Colonic mucosa (tissue), 4 donors: Measurements from ENCODE around the gene CDK6. TPM values are rescaled to one million over a fixed set of nuclear protein-coding genes. Genes with fewer than 3 reads are reported as not detected.

Experiments used
- DNase-seq: peaks from one replicate; pipeline ENCODE4 v3.0.0-alpha.2; 2020
- H3K27ac ChIP-seq: fragments of 200-600 bp; one replicate; pipeline ENCODE4 v1.8.0; 2021
- H3K27me3 ChIP-seq: fragments of 200-600 bp; one replicate; pipeline ENCODE4 v1.8.0; 2021
- H3K36me3 ChIP-seq: fragments of 200-600 bp; one replicate; pipeline ENCODE4 v1.8.0; 2021
- H3K4me1 ChIP-seq: fragments of 200-600 bp; one replicate; pipeline ENCODE4 v1.8.0; 2021; ENCODE audit warnings: mild to moderate bottlenecking
- H3K4me3 ChIP-seq: fragments of 200-600 bp; one replicate; pipeline ENCODE4 v1.8.0; 2021
- H3K9ac ChIP-seq, 2 donors: one replicate each; pipeline ENCODE4 v1.7.0; 2013; ENCODE audit warnings: control low read depth in 2 of 2, low read depth in 2 of 2, low read length in 2 of 2
- H3K9me3 ChIP-seq: fragments of 200-600 bp; one replicate; pipeline ENCODE4 v1.8.0; 2021
- intact Hi-C: fragments of 100-400 bp; cut with DNase I; formaldehyde crosslinking; loops from one replicate; pipeline ENCODE4 v1.14.1; 2022
- total RNA-seq, 2 donors: library from RNA; stranded (reverse); fragmentation: NEBNext Ultra II Directional in 1 of 2; extraction: Animal tissue kit (Norgen Biotek cat#: 25700) in 1 of 2; gene quantifications; one replicate each; pipeline ENCODE4 v1.2.1, GENCODE V29; 2021
- TF ChIP-seq, protein P1 (sequence below): fragments of 200-600 bp; IDR thresholded peaks from one replicate; pipeline ENCODE4 v1.8.0; 2022; ENCODE audit warnings: antibody characterized with exemption, mild to moderate bottlenecking
- donor health status: healthy.
- donor health status: DM: no; HTN: no; CAD: no.
- donor health status: DM: no; HTN: no; CAD: no.

CDK6 gene
- total RNA-seq, 2 donors from 2014 or later: 37.1 to 55.4 TPM

DNA sequence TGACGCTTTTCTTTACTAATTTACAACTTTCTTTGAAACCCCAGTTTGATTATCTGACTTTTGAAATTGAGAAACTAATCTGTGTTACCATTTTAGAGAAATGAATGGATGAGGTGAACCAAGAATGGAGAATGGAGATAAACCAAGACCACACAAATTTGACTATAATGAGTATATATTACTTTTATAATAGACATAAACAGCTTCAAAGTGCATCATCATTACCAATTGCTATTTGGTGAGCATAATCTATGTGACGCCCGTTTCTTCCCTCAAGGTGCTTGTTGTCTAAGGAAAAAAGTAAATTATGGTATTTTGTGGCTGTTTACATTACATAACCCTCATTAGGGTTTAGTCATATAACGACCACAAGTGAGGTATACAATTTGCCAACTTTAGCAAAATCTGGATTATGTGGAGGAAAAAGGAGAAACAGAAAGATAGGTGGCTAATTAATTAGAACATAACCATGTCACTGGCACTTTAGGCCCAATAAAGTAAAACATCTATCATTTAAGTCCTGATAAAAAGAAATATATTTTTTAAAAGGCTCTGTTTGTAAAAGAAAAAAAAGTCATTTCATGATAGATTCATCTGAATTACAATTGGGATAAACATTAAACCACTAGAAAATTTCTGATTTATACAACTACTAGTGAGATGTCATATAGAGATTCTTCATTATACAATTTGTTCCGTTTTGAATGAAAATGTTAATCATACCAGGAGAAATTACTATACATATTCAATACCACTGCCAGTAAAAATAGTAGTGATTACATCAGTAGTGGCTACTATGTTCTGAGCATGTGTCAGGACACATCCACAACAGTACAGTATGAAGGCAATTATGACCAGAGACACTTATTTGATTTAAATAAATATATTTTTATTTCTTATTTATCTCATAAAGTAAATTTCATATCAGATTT lies 128.0 kb downstream of the CDK6 start:
- TF ChIP-seq, protein P1, sequence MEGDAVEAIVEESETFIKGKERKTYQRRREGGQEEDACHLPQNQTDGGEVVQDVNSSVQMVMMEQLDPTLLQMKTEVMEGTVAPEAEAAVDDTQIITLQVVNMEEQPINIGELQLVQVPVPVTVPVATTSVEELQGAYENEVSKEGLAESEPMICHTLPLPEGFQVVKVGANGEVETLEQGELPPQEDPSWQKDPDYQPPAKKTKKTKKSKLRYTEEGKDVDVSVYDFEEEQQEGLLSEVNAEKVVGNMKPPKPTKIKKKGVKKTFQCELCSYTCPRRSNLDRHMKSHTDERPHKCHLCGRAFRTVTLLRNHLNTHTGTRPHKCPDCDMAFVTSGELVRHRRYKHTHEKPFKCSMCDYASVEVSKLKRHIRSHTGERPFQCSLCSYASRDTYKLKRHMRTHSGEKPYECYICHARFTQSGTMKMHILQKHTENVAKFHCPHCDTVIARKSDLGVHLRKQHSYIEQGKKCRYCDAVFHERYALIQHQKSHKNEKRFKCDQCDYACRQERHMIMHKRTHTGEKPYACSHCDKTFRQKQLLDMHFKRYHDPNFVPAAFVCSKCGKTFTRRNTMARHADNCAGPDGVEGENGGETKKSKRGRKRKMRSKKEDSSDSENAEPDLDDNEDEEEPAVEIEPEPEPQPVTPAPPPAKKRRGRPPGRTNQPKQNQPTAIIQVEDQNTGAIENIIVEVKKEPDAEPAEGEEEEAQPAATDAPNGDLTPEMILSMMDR: no peak
- DNase-seq: no peak
- no peak overlapping the region for H3K4me3 ChIP-seq
- no peaks in the 10 kb centered on the region for H3K9me3 ChIP-seq
- H3K27me3 ChIP-seq: no peaks in the 10 kb centered on the region
- no peak overlapping the region for H3K9ac ChIP-seq
- H3K36me3 ChIP-seq: no peaks in the 10 kb centered on the region
- no peak overlapping the region for H3K27ac ChIP-seq
- no peaks in the 10 kb centered on the region for H3K4me1 ChIP-seq
- intact Hi-C loops: no loop called here

DNA sequence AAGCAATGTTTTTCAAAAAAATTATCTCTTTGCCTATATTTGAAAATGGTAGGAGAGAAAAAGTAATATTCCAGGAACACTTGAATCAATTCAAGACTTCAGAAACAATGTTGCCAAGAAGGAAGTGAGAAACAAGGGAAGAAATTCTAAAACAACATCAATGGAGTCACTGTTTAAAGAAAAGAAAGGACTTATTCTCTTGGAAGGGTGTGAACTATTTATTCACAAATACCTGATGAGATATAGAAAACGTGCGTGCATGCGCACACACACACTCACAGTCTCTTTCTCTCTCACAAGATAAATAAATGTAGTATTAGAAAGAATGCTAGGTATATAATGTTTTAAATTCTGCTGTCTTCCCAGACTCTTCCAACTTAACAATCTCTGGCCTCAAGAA lies 128.9 kb downstream of the CDK6 start:
- Histone ChIP-seq H3K9me3 (no peaks in the 10 kb centered on the region), H3K4me1 (no peaks in the 10 kb centered on the region), H3K27me3 (no peaks in the 10 kb centered on the region), H3K27ac (no peak overlapping the region), H3K36me3 (no peaks in the 10 kb centered on the region), H3K4me3 (no peak overlapping the region), H3K9ac (no peak overlapping the region)
- TF ChIP-seq, protein P1: no peak
- intact Hi-C loops: no loop called here
- no peak for DNase-seq

DNA sequence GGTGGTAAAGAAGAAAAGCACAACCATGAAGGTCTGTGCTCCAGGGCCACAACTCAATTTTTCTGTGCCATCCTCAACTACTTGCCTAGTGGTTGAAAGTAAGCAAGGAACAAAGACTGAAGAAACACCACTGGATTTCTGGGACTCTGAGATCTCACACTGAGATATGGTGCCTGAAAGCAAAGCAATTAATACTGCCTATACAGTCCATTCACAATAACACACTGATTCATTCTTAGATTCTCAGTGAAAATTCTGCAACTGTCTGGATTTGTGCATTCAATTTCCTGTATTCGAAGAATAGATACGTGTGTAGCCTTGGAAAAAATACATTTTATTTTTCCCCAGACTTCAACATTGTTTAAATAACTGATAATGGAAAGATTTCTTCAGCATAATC lies 129.8 kb downstream of the CDK6 start:
- H3K9ac ChIP-seq: no peak overlapping the region

DNA sequence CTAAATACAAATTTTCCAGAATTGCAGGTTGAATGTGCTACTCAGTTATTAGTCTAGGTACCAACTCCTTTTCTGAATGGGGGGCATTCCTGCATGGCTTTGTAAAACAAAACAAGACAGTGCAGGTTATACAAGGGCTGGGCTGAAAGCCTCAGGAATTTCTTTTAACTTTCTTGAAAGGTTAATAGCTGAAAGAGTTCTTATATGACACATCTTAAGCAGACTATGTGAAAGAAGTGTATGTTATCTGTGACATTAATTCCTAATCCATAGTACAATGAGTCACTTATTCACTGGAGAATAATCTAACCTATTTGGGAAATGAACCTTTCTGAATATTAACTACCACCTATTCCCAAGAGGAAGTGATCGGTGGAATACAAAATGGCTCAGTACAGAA lies 130.5 kb downstream of the CDK6 start:
- no peak overlapping the region for H3K27ac ChIP-seq
- no peak overlapping the region for H3K9ac ChIP-seq
- TF ChIP-seq, protein P1: no peak
- no peaks in the 10 kb centered on the region for H3K36me3 ChIP-seq
- H3K9me3 ChIP-seq: no peaks in the 10 kb centered on the region
- no peaks in the 10 kb centered on the region for H3K4me1 ChIP-seq
- H3K4me3 ChIP-seq: no peak overlapping the region
- DNase-seq: no peak
- intact Hi-C loops: no loop called here
- H3K27me3 ChIP-seq: no peaks in the 10 kb centered on the region

More for the DNA sequence above, 129.8 kb downstream of the CDK6 start:
- H3K4me1 ChIP-seq: no peaks in the 10 kb centered on the region
- intact Hi-C loops: no loop called here
- H3K27me3 ChIP-seq: no peaks in the 10 kb centered on the region
- no peak overlapping the region for H3K4me3 ChIP-seq
- no peaks in the 10 kb centered on the region for H3K9me3 ChIP-seq
- no peak for DNase-seq
- no peak overlapping the region for H3K27ac ChIP-seq
- no peaks in the 10 kb centered on the region for H3K36me3 ChIP-seq
- TF ChIP-seq, protein P1: no peak

DNA sequence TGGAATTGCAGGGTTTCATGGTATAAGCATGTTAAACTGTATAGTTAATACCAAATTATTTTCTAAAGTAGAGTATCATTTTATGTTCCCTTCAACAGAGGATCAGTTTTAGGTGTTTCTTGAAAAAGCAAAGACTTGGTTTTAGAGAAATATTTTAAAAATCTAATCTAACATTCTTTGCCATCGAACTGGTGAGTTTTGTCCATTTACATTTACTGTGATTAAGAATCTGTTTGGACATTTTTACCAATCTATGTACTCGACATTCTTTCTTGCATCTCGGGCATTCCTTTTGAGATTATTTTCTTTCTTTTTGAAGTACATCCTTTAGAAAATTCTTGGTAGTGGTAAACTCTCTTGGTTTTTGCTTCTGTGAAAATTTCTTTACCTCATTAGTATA lies 131.5 kb downstream of the CDK6 start:
- no peaks in the 10 kb centered on the region for H3K4me1 ChIP-seq
- DNase-seq: no peak
- H3K36me3 ChIP-seq: no peaks in the 10 kb centered on the region
- no peak overlapping the region for H3K4me3 ChIP-seq
- TF ChIP-seq, protein P1: no peak
- H3K9me3 ChIP-seq: no peaks in the 10 kb centered on the region
- H3K9ac ChIP-seq: no peak overlapping the region
- no peaks in the 10 kb centered on the region for H3K27me3 ChIP-seq
- H3K27ac ChIP-seq: no peak overlapping the region
- intact Hi-C loops: no loop called here
